CD4-positive, alpha-beta T cell treated with Interleukin-21 for 1 hour (primary cell): Measurements from ENCODE around the gene SNRK.

Source experiments
- DNase-seq: peaks from one replicate; pipeline ENCODE4 v3.0.0-alpha.2; 2020

The SNRK gene

DNA sequence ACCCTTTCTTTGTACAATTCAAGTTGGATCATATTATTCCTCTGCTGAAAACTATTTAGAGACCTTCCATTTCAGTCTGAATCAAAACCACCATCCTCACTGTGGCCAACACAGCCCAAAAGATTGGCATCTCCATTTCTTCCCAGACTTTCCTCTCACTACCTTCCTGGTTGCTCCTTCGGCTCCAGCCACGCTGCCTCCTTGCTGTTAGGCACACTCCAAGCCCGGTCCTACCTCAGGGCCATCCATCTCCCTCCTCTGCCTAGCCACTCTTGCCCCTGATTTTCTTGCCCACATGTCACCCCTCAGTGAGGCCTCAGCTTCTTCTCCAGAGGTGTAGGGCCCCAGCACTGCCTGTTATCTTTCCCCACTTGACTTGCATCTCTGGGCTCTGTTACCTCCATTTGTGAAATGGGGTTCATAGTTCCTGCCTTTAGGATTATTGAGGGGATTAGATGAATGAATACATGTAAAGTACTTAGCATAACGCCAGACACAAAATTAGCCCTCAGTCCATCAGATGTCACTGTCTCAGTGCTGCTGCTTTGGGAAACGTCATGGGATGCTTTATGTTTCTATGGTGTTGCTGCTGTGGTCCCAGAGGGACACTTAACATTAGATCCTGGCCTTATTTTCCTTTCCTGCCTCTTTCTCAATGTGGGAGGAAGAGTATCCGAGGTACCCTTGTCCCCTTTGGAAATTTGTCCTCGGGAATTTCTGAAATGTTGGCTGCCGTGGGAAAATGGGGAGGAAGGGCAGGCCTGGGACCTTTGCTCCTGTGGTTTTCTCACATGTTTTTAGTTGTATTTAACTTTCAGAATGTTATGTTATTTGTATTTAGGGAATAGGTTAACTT is 31.3 kb downstream of the SNRK start:
- DNase-seq: no peak

DNA sequence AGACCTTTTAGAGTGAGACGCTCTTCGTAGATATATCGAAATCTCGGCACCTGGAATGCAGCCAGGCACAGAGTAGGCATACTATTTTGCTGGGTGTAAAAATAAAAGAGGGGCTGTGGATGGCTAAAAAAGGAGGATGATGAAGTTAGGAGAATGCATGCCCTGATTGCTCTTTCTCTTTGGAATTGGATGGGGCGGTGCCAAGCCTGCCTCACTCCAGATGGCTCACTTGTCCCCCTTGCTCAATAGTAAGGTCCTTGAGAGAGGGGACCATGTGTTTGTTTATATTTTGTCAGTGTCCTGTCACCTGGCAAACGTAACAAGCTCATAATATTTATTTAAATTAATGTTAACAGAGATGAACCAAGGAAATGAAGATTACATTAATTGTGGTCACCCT is 33.0 kb downstream of the SNRK start:
- no peak for DNase-seq

DNA sequence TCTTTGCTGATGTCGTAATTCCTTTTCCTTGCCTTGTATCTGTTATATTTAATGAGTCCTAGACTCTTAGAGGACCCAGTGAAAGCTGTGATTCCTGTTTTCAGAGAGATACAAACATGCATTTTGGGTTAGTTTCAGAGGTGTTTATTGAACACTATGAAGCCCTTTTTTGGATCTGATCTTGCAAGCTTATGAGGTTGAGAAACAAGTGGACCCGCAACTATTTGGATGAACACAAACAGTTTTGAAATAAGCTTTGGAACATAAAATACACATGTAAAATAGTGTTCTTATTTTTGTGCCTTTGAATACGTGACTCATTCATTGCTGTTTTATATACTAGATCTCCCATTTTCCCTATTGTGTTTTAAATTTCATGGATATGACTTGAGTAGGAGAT is 33.5 kb downstream of the SNRK start:
- DNase-seq: no peak

DNA sequence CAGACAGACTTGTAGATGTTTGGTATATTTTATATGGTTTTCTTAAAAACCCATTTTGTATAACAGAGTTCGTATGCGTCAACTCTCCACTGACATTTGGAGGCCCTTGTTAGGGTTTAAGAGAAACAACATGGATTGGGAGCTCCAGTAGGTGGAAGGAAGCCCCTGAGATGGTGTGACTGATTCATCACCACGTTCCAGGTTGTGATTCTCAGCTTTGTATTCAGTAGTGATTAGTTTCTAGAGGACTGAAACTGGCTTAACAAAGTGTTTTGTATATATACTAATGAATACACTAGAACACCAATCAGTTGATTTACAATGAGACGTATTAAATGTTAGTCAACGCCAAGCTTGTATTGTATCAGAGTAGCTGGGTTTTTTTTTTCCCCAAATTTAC is 33.9 kb downstream of the SNRK start:
- no peak for DNase-seq

DNA sequence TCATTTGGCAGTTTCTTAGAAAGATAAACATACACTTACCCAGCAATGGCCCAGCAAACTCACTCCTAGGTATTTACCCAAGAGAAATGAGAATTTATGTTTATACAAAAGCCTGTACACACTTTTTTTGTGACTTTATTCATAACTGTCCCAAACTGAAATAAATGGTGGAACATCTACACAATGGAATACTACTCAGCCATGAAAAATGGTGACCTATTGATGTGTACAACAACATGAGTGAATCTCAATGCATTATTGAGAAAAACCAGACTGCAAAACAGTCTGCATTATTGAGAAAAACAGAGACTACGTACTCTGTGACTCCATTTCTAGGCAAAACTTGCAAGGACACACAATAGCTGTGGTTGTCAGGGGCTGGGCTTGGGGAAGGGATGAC is 37.2 kb downstream of the SNRK start:
- no peak for DNase-seq

DNA sequence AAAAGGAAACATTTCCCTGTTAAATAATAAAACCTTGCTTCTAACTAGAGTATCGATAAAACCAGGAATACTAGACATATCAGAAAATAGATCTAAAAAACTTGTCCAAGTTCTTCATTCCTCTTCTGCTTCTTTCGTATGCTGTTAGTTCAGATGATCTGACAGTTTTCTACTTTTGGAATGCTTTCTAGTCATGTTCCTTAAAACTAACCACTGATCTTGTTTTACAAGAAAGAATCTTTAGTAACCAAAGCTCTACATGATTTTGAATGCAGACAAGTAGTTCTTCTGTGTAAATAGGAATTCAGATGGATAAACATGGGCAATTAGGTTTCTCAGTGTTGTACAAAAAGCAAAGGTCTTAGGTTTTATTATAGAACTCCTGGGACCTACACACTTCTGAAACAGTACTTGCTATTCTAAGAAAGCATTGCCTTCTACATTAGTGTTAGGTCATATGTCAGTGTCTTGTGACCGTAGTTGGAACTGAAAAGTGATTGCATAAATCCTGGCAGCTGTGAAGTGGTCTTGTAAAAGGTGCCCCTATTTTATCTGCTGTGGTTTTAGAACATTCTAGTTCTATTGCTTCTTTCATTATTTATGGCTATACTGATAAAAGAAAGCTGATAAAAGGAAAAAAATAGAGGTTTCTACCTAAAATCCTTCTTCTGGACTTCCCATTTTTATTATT is 40.7 kb downstream of the SNRK start:
- no peak for DNase-seq

DNA sequence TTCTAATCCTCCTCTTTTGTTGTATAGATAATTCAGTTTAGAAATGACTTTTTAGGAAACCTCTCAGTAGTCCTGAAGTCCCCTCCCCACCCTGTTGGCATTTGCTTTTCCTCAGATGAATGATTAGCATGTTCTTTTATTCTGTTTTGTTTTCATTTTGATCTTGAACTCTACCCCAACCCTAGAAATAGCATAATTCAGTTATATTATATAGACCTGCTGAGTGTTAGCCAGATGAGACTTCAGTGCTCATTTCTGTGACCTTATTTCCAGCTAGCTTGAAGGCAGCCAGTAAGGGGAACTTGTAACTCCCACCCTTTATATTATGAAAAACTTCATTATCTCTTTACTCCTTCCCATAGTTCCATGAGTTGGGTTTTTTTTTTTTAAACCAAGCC is 41.2 kb downstream of the SNRK start:
- DNase-seq: no peak

DNA sequence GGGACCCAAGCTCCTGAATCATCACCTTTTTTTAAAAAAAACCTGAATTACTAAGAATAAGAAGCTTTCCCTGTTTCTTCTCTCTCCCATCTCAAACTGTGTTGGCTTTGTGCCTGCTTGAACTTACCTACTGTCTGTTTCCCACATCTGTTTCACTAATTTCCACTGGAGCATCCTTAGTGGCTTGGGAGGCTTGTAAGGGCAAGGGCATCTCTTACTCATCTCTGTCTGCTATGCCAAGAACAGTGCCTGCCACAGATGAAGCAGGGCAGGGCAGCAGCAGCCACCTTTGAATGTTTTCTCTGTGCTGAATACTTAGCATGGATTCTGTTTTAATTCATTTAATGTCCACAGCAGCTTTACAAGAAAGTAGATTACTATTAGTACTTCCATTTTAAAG is 42.3 kb downstream of the SNRK start:
- DNase-seq: no peak

DNA sequence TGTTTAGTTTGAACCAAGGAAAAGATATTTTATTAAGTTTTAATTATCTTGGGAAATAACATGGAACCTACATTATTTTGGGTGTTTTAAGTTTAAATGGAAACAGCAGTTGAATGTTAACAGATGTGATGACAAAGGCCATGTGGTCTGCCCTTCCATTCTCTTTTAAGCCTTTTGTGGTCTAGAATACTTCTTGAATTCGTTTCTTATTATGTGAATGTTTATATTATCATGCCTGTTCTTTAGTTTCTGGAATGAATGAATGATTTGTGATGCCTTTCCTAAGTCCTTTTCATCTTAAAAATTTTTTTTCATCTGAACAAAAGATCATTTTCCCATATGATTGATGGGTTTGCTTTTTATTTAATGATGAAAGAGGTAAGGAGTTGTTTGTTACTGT is 44.6 kb downstream of the SNRK start:
- DNase-seq: no peak

DNA sequence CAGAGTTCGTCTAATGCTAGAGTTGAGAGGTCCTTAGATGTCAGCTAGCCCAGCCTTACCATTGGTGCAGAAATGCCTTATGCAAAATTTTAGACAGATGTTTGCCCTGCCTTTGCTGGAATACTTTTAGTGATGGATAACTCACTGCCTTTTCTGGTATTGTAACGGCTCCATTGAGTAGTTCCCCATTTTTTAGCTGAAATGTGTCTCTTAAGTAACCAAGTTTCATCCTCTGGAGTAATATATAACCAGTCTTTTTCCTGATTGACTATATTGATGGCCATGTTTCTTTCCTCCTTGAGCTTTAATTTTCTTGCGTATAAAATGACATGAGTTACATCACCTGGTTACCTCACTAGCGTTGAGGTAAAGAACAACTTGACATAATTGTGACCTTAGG is 45.0 kb downstream of the SNRK start:
- DNase-seq: no peak

DNA sequence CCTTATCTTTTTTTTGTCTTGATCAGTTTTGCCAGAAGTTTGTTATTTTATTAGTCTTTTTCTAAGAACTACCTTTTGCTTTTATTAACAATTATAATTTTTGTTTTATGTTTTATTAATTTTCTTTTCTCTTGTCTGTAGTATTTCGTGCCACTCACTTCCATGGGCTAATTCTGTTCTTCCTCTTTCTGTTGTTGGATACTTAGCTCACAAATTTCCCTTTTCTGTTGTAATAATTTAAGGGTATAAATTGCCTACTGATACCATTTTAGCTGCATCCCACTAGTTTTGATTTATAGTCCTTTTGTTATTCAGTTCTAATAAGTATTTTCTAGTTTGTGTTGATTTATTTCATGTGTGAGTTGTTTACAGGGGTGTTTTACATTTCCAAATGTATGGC is 48.6 kb downstream of the SNRK start:
- no peak for DNase-seq

DNA sequence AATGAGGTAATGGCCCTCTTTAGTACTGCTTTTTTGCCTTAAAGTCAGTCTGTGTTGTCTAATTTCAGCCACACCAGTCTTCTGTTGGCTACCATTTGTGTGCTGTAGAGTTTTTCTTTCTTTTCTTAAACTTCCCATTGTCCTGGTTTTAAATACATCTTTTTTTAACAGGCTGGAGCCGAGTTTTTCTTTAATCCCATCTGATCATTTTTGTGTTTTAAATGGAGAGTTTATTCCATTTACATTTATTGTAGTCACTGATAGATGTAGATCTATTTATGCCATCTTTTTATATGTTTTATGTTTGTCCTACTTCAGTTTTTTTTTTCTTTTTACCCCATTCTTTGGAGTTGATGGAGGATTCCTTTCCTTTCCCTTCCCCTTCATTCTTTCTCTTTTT is 49.5 kb downstream of the SNRK start:
- no peak for DNase-seq

DNA sequence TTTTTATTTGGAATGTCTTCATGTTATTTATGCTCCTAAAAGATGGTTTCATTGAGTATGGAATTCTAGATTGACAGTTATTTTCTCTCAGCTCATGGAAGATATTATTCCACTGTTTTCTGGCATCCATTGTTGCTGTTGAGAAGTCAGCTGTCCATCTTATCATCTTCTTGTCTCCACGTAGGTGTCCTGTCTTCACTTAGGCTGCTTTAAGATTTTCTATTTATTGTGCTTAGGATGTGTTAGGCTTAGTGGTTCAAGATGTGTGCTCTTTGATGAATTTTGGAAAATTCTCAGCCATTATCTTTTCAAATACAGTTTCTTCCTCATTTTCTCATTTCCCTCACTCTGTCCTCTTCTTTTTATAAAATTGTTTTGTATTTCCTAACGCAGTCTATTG is 52.0 kb downstream of the SNRK start:
- DNase-seq: no peak

DNA sequence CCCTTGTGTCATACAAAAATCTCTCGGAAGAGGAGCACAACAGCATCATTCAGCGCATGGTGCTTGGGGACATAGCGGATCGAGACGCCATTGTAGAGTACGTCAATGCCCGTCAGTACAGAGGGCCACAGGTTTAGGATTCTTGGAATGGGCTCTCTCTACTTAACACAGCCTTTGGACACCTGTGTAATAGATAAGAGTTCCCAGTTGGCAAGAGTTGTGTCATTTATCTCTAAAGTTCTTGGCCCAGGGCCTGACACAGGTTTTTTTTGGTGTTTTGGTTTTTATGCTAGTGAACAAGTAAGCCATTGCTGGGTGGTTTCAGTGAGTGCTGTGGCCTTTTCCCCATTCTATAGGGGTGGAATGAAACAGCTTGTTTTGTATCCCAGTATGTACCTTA is 54.1 kb downstream of the SNRK start:
- DNase-seq: no peak

DNA sequence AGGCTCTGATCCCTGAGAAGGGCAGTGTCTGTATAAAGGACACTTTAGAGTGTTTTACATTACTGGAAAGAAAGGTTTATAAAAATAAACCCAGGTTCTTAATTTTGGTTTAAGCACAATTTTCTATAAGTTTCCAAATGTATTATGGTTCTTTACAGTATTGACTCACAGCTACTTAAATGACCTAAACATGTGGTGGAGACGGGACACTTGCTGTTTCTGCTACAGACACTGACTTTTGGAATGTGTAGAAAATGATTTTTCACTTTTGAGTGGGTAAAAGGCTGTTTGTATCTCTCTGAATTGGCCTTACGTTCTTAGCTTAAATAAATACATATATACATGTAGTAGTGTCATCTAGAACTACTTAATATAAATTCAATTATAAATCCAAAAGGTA is 55.4 kb downstream of the SNRK start:
- DNase-seq: no peak

DNA sequence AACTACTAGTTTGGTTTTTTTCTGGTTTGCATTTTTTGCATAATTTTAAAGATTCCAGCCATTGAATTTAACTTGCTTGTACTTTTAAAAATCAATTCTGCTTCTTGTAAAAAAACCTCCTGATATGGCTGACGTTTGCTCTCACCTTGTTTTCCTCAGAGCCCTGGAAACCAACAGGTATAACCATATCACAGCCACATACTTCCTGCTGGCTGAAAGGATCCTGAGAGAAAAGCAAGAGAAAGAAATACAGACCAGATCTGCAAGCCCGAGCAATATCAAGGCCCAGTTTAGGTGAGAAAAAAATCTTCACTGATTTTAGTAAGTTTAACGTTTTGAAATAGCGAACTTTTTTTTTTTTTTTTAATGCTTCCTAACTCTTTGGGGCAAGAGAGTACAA is 56.8 kb downstream of the SNRK start:
- DNase-seq: peak; percentile 38

DNA sequence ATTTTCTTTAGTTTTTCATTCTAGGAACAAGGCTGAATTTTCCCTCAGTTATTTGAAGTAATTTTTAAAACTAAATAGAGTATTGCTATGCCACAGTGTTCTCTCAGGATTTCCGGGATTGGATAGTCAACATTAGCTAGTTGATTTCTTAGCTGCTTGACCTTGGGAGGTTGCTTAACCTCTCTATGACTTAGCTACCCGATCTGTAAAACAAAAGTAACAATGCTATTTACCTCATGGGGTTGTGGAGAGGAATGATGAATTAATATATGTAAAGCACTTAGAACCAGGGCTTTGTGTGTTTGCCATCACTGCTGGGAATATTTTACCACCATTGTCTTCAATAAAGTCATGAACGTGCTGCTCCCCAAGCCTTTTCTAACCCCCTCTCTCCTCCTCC is 57.5 kb downstream of the SNRK start:
- no peak for DNase-seq

DNA sequence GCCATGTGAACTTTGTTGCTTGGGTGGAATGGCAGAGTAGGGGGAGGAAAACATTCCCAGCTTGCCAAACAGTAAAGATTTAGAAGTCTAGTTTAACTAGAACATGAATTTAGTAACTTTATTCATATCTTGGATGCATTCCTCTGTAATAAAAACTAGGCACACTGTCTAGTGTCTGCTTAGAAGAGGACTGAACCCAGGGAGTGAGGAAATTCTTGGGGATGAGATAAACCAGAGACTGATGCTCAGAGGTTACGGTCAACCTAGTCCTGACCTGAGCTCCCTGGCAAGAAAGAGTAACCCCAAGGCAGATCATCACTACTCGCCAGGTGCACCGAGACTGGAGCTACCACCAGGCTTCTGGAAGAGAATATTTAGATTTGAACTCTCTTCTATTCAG is 58.2 kb downstream of the SNRK start:
- no peak for DNase-seq

DNA sequence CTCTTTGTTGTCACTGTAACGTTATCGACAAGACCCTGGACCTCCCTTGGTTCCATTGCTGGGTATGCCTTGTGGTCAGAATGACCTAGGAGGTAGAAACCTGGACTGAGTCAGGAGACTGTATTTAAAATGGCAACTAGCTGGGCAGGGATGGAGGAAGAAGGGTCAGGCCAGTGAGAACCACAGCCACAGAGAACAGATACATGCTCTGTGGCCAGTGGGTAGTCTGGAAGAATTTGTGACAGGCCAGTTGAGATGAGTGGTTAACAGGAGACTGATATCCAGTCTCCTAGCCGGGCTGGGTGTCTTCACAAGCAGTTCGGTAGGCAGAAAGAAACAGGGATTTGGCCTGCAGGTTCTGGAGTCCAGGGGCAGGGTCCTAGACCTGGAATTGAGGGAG is 58.9 kb downstream of the SNRK start:
- no peak for DNase-seq

DNA sequence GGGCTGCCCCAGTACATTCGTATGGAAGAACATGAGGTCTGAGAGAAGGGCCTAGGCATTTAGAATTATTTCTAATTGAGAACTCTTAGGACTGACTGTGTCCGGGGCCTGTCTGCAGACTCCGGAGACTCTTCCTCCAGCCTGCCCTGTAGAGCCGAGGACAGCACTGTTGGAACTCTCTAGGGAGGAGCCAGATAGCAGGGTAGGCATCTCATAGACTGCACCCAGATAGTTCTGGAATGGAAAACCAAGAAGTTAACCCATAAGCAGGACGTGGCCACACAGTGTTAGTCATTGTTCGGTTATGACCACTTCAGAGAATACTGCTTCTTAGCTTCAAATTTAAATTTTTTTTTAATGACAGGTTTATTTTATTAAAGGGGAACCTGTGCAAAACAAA is 59.5 kb downstream of the SNRK start:
- DNase-seq: no peak

DNA sequence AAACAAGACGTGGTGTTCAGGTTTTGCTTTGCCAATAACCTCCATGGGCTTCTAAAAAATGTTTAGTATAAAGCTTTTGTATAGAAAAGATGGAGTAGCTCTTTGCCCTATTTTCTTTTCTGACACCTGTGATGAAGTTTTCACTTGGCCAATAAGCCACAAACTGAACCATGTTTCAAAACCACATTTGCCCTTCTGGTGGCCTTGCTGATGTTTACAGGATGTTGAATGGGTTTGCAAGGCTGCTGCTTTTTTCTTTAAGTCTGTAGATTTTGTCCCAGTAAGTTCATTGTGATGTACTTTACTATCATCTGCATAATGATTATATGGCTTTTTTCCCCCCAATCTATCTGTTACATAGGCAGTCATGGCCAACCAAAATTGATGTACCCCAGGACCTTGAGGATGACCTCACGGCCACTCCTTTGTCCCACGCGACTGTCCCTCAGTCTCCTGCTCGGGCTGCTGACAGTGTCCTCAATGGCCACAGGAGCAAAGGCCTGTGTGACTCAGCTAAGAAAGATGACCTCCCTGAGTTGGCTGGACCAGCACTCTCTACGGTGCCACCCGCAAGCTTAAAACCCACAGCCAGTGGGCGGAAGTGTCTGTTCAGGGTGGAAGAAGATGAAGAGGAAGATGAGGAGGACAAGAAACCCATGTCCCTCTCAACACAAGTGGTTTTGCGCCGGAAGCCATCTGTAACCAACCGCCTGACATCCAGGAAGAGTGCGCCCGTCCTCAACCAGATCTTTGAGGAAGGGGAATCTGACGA is 60.8 kb downstream of the SNRK start:
- DNase-seq: peak; percentile 74

DNA sequence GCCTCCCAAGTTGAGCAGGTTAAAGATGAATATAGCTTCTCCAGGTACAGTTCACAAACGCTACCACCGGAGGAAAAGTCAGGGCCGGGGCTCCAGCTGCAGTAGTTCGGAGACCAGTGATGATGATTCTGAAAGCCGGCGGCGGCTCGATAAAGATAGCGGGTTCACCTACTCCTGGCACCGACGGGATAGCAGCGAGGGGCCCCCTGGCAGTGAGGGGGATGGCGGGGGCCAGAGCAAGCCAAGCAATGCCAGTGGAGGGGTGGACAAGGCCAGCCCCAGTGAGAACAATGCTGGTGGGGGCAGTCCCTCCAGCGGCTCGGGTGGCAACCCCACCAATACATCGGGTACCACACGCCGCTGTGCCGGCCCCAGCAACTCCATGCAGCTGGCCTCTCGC is 61.4 kb downstream of the SNRK start:
- DNase-seq: no peak

DNA sequence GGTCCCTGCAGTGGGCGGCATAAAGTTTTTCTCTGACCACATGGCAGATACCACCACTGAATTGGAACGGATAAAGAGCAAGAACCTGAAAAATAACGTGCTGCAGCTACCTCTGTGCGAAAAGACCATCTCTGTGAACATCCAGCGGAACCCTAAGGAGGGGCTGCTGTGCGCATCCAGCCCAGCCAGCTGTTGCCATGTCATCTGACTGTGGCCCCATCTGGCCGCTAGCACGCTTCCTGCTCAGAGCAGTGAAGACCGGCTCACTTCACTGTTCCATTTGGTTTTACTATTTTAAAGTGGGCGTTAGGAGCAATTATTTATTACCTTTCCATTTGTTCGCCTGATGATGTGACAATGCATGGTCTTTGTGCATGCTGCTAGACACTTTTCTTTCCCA is 62.0 kb downstream of the SNRK start:
- DNase-seq: no peak
